Neuronal stem cell (in vitro differentiated cells): Measurements from ENCODE around the gene DHRS1.
"Not testable (repeated sequence)": the region's sequence is repeated elsewhere in the genome, so short reads cannot be mapped to it uniquely, and the experiment has no call there.

ENCODE experiments used
- DNase-seq: peaks from one replicate; pipeline ENCODE4 v3.0.0-alpha.2; 2013; ENCODE audit warnings: low spot score
- H2AFZ ChIP-seq: one replicate; pipeline ENCODE4 v1.6.1; 2013; ENCODE audit warnings: mild to moderate bottlenecking, low read length, inconsistent platforms
- H2AK5ac ChIP-seq: 2 replicates; pipeline ENCODE4 v1.6.1; 2013; ENCODE audit warnings: low read depth, mild to moderate bottlenecking, inconsistent platforms, low read length, moderate library complexity, mixed read lengths
- H2BK120ac ChIP-seq: 2 replicates; pipeline ENCODE4 v1.6.1; 2013; ENCODE audit warnings: low read depth, mild to moderate bottlenecking, inconsistent platforms, low read length, moderate library complexity, mixed read lengths
- H2BK12ac ChIP-seq: one replicate; pipeline ENCODE4 v1.6.1; 2013; ENCODE audit warnings: low read length, inconsistent platforms
- H2BK15ac ChIP-seq: 2 replicates; pipeline ENCODE4 v1.6.1; 2013; ENCODE audit warnings: mild to moderate bottlenecking, low read length, inconsistent platforms, mixed read lengths
- H2BK5ac ChIP-seq: one replicate; pipeline ENCODE4 v1.6.1; 2013; ENCODE audit warnings: inconsistent platforms, mild to moderate bottlenecking, low read length, moderate library complexity
- H3K14ac ChIP-seq: one replicate; pipeline ENCODE4 v1.6.1; 2013; ENCODE audit warnings: low read length, inconsistent platforms
- H3K18ac ChIP-seq: 2 replicates; pipeline ENCODE4 v1.6.1; 2013; ENCODE audit warnings: low read length, inconsistent platforms
- H3K23ac ChIP-seq: 2 replicates; pipeline ENCODE4 v1.6.1; 2013; ENCODE audit warnings: low read depth, mild to moderate bottlenecking, mixed read lengths, low read length, inconsistent platforms; ENCODE audit not compliant: poor library complexity
- H3K27ac ChIP-seq: replicated peaks from 3 replicates; pipeline ENCODE4 v1.5.1; 2013; ENCODE audit warnings: low read length, inconsistent platforms
- H3K27me3 ChIP-seq, 3 experiments: 2 replicates each; pipeline ENCODE4 v1.6.1; 2013; ENCODE audit warnings: low read length in 3 of 3, mild to moderate bottlenecking in 2 of 3, inconsistent platforms in 1 of 3, low read depth in 1 of 3, mixed read lengths in 1 of 3, moderate library complexity in 1 of 3; ENCODE audit not compliant: control insufficient read depth in 3 of 3, insufficient read depth in 3 of 3
- H3K36me3 ChIP-seq, 2 donors: replicated peaks in 1 of 2; 2 replicates each; pipeline ENCODE4 v1.6.1; 2013; ENCODE audit warnings: low read length in 2 of 2; ENCODE audit not compliant: control insufficient read depth in 2 of 2, insufficient read depth in 2 of 2
- H3K4ac ChIP-seq: 2 replicates; pipeline ENCODE4 v1.6.1; 2013; ENCODE audit warnings: inconsistent platforms, mild to moderate bottlenecking, low read length, moderate library complexity
- H3K4me1 ChIP-seq, 2 donors: 1 replicate in 1 of 2; 2 replicates in 1 of 2; pipeline ENCODE4 v1.6.1; 2013; ENCODE audit warnings: low read length in 2 of 2, low read depth in 1 of 2; ENCODE audit not compliant: control insufficient read depth in 2 of 2, insufficient read depth in 1 of 2
- H3K4me2 ChIP-seq: one replicate; pipeline ENCODE4 v1.6.1; 2013; ENCODE audit warnings: mild to moderate bottlenecking, low read length, inconsistent platforms; ENCODE audit not compliant: insufficient read depth, poor library complexity, severe bottlenecking
- H3K4me3 ChIP-seq, 2 donors: 2 replicates each; pipeline ENCODE4 v1.5.1; 2013; ENCODE audit warnings: low read length in 2 of 2, mild to moderate bottlenecking in 2 of 2, inconsistent platforms in 1 of 2, moderate library complexity in 1 of 2
- H3K79me1 ChIP-seq: one replicate; pipeline ENCODE4 v1.6.1; 2013; ENCODE audit warnings: low read depth, mild to moderate bottlenecking, inconsistent platforms, low read length, moderate library complexity
- H3K9ac ChIP-seq: one replicate; pipeline ENCODE4 v1.6.1; 2013; ENCODE audit warnings: mild to moderate bottlenecking, low read depth, low read length, inconsistent platforms; ENCODE audit not compliant: poor library complexity
- H3K9me3 ChIP-seq, 2 donors: replicated peaks in 1 of 2; 2 replicates each; pipeline versions ENCODE3 to v1.6.1; 2013; ENCODE audit warnings: low read length in 2 of 2, mild to moderate bottlenecking in 2 of 2, inconsistent platforms in 1 of 2, low read depth in 1 of 2, mixed read lengths in 1 of 2, moderate library complexity in 1 of 2; ENCODE audit not compliant: control insufficient read depth in 2 of 2, insufficient read depth in 1 of 2
- H4K8ac ChIP-seq: one replicate; pipeline ENCODE4 v1.6.1; 2013; ENCODE audit warnings: low read depth, mild to moderate bottlenecking, inconsistent platforms, low read length, moderate library complexity
- H4K91ac ChIP-seq: one replicate; pipeline ENCODE4 v1.6.1; 2013; ENCODE audit warnings: low read length, low read depth, mild to moderate bottlenecking, inconsistent platforms; ENCODE audit not compliant: poor library complexity
- WGBS, 2 donors: extraction: QIAGEN DNeasy Blood & Tissue Kit; methylation state at CpG; one replicate each; pipeline ENCODE4 v1.1.7; 2013; ENCODE audit warnings: missing lambda C conversion rate in 2 of 2, mixed read lengths in 1 of 2; ENCODE audit not compliant: insufficient read length in 2 of 2, insufficient replicate concordance in 1 of 2; ENCODE audit errors: extremely low coverage in 2 of 2; 5-methylcytosine and 5-hydroxymethylcytosine counted together

The DHRS1 gene

DNA sequence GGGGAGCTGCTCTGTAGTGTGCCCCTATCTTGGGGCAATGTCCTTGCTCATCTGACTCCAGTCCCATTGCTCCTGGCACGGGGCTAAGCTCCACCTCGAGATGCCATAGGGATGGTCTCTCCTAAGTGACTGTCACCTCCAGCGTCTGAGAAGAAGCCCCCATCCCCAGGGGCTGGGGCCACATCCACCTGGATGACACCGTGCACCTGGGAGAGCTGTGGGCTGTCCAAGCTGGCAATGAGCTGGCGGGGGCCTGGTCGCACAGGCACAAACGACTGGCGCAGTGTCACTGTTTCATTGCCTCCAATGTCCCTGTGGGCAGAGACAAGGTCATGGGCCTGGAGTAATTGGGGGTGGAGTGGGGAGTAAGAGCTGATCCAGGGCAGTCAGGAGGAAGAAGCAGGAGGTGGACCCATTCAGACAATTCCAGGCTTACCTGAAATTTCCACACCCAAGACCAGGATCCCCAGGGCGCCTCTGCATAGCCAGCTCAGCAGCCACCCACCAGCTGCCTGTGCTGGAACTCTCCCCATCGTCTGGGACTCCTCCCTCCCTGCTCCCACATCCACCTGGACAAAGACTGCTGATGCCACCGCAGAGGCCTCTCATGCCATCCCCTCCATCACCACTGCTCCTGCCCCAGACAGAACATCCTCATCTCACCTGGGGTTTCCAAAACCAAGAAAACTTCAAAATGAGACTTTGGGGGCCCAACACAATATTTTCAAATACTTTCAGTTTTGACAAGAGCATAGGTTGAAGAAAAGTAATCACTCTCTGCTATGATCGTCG, 50.2 kb downstream of the DHRS1 start:
- Histone ChIP-seq H3K4me3 (no peak overlapping the region), H3K9me3 (no peaks in the 10 kb centered on the region), H3K4me2 (no peak overlapping the region), H2BK120ac (no peak overlapping the region), H3K4me1 (no peaks in the 10 kb centered on the region), H3K14ac (peak overlapping the region; percentile 47), H2AK5ac (peak overlapping the region; percentile 21), H2BK12ac (no peak overlapping the region), H2BK5ac (no peak overlapping the region), H2AFZ (no peak overlapping the region), H3K79me1 (no peaks in the 10 kb centered on the region), H3K9ac (peak overlapping the region; percentile 13), H3K23ac (peak overlapping the region; percentile 52), H2BK15ac (no peak overlapping the region), H3K36me3 (no peaks in the 10 kb centered on the region), H3K18ac (no peak overlapping the region), H3K27me3 (no peaks in the 10 kb centered on the region), H3K4ac (no peak overlapping the region), H4K91ac (no peak overlapping the region), H4K8ac (no peak overlapping the region), H3K27ac (no peak overlapping the region)
- no peak for DNase-seq
- no CpG with 5 or more reads among the region's 13 CpGs for WGBS, 2 donors

- H3K4me3 ChIP-seq, result no peak overlapping the region
- no peak overlapping the region for H3K27ac ChIP-seq
- H3K23ac ChIP-seq, result no peak overlapping the region
- H2AFZ ChIP-seq, result no peak overlapping the region
- no peak overlapping the region for H2BK15ac ChIP-seq
- H2BK120ac ChIP-seq, result no peak overlapping the region
- no peak overlapping the region for H3K4ac ChIP-seq
- no peak overlapping the region for H4K91ac ChIP-seq
- no peak overlapping the region for H3K9ac ChIP-seq
- H3K4me2 ChIP-seq, result no peak overlapping the region
- H3K18ac ChIP-seq, result no peak overlapping the region
- no peaks in the 10 kb centered on the region for H3K79me1 ChIP-seq
- no peaks in the 10 kb centered on the region for H3K27me3 ChIP-seq
- no peaks in the 10 kb centered on the region for H3K36me3 ChIP-seq
- H4K8ac ChIP-seq, result no peak overlapping the region
- no peak overlapping the region for H2BK5ac ChIP-seq
- H3K9me3 ChIP-seq, result no peaks in the 10 kb centered on the region
- no peak for DNase-seq
- H2BK12ac ChIP-seq, result no peak overlapping the region
- 100% methylated on average over 2 of the region's 7 CpGs for WGBS, 2 donors
- H3K14ac ChIP-seq, result no peak overlapping the region
- H2AK5ac ChIP-seq, result no peak overlapping the region
- no peaks in the 10 kb centered on the region for H3K4me1 ChIP-seq
Observed at GRCh38 chr14:24247422-24247821, 52.2 kb downstream of the DHRS1 start.

DNA sequence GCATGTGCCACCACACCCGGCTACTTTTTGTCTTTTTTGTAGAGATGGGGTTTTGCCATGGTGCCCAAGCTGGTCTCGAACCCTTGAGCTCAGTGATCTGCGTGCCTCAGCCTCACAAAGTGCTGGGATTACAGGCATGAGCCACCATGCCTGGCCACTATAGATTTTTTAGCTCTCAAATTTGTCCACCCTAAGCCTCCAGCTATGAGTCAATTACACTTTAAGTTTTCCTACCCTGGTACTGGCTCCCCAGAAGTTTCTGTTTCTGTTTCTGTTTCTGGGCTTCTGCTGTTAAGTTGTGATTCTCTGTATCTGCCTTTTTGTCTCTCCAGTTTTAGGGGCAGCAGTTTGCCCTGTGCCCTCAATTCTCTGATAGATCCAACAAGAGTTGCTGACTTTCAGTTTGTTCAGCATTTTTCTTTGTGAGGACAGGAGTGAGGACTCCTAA, 52.8 kb downstream of the DHRS1 start:
- H2BK120ac ChIP-seq, result no peak overlapping the region
- H3K4ac ChIP-seq, result no peak overlapping the region
- no peak overlapping the region for H3K14ac ChIP-seq
- H3K4me3 ChIP-seq, result no peak overlapping the region
- H3K27ac ChIP-seq, result no peak overlapping the region
- H2BK12ac ChIP-seq, result no peak overlapping the region
- H3K23ac ChIP-seq, result no peak overlapping the region
- H4K8ac ChIP-seq, result no peak overlapping the region
- H3K18ac ChIP-seq, result no peak overlapping the region
- H2AFZ ChIP-seq, result no peak overlapping the region
- H2BK15ac ChIP-seq, result no peak overlapping the region
- H2AK5ac ChIP-seq, result no peak overlapping the region
- H3K4me1 ChIP-seq, result no peaks in the 10 kb centered on the region
- no peaks in the 10 kb centered on the region for H3K27me3 ChIP-seq
- H3K9me3 ChIP-seq, result no peaks in the 10 kb centered on the region
- no peak for DNase-seq
- no peaks in the 10 kb centered on the region for H3K36me3 ChIP-seq
- H4K91ac ChIP-seq, result no peak overlapping the region
- no CpG with 5 or more reads among the region's 3 CpGs for WGBS, 2 donors
- H2BK5ac ChIP-seq, result no peak overlapping the region
- H3K9ac ChIP-seq, result no peak overlapping the region
- no peak overlapping the region for H3K4me2 ChIP-seq
- no peaks in the 10 kb centered on the region for H3K79me1 ChIP-seq

- H3K4me2 ChIP-seq, H2BK120ac ChIP-seq, H3K4ac ChIP-seq, H3K18ac ChIP-seq, H2AFZ ChIP-seq, H2BK12ac ChIP-seq, H3K14ac ChIP-seq, H3K9ac ChIP-seq, H3K79me1 ChIP-seq, H2BK5ac ChIP-seq, H3K4me1 ChIP-seq, H4K8ac ChIP-seq, H2AK5ac ChIP-seq, H4K91ac ChIP-seq, H3K36me3 ChIP-seq, DNase-seq, H3K27me3 ChIP-seq, H3K23ac ChIP-seq, H2BK15ac ChIP-seq, H3K27ac ChIP-seq, H3K9me3 ChIP-seq, H3K4me3 ChIP-seq: not testable (repeated sequence)
- no CpG with 5 or more reads among the region's 11 CpGs for WGBS, 2 donors
Observed at GRCh38 chr14:24245350-24245749, 54.2 kb downstream of the DHRS1 start.
